ENCODE results near the gene FBXW5. TPM values are rescaled to one million over a fixed set of nuclear protein-coding genes. Genes with fewer than 3 reads are reported as not detected.

Gene FBXW5
- total and polyA plus RNA-seq, 10 of the 15 experiments (the other 5 are each of a cell fraction or from before 2014, with no cell fraction given): 0.21 to 97.3 (median 44.5) TPM

DNA sequence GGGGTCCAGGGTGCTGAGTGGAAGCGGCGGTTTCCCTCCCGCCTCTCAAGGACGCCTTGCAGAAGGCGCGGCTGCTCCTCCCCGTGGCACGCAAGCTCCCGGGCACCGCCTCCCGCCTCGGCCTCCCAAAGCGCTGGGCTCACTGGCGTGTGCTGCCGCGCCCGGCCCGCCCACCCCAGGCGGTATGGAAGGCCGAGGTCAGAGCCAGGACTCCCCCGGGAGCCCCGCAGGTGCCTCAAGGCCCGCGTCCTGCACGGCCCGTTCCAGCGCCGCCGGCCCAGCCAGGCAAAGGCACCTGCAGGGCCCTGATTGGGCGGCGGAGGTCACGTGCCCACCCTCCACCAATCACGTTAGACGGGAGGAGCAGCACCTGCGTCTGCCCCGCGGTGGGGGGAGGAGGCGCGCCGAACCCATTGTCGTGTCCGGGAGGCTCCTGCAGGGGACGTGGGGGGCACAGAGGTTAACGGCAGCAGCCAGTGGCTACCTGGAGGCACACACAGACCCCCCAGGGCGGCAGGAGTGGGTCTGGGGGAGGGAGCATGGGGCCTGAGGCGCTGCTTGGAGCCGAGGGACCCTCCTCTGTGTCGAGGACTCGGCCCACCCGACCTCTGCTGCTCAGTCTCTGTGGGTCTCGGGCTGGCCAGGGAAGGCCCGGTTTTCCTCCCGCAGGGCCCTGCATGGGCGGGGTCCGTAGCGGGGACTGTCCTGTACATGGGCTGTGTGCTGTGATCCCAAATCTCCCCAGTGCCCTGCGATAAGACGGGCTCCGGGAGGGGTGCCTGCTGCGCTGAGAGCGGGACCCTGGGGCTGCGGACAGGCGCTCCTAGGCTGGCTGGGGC, 5.5 kb upstream of the FBXW5 start (continued):
- TF ChIP-seq NRF1 (conservative IDR thresholded peaks at IDR 0.05; ENCODE audit: low read depth, low read length): no peak
- no peak for TF ChIP-seq SPI1 (IDR thresholded peaks at IDR 0.05; ENCODE audit: borderline replicate concordance, insufficient read depth, low read depth, low read length)
- TF ChIP-seq EED (IDR thresholded peaks at IDR 0.05; ENCODE audit: low read depth): no peak
- TF ChIP-seq, protein P1, sequence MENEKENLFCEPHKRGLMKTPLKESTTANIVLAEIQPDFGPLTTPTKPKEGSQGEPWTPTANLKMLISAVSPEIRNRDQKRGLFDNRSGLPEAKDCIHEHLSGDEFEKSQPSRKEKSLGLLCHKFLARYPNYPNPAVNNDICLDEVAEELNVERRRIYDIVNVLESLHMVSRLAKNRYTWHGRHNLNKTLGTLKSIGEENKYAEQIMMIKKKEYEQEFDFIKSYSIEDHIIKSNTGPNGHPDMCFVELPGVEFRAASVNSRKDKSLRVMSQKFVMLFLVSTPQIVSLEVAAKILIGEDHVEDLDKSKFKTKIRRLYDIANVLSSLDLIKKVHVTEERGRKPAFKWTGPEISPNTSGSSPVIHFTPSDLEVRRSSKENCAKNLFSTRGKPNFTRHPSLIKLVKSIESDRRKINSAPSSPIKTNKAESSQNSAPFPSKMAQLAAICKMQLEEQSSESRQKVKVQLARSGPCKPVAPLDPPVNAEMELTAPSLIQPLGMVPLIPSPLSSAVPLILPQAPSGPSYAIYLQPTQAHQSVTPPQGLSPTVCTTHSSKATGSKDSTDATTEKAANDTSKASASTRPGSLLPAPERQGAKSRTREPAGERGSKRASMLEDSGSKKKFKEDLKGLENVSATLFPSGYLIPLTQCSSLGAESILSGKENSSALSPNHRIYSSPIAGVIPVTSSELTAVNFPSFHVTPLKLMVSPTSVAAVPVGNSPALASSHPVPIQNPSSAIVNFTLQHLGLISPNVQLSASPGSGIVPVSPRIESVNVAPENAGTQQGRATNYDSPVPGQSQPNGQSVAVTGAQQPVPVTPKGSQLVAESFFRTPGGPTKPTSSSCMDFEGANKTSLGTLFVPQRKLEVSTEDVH (IDR thresholded peaks at IDR 0.05; ENCODE audit: low read depth, partially characterized antibody): no peak
- TF ChIP-seq RUNX3 (IDR thresholded peaks at IDR 0.05; ENCODE audit: low read length): no peak
- TF ChIP-seq, protein P2, sequence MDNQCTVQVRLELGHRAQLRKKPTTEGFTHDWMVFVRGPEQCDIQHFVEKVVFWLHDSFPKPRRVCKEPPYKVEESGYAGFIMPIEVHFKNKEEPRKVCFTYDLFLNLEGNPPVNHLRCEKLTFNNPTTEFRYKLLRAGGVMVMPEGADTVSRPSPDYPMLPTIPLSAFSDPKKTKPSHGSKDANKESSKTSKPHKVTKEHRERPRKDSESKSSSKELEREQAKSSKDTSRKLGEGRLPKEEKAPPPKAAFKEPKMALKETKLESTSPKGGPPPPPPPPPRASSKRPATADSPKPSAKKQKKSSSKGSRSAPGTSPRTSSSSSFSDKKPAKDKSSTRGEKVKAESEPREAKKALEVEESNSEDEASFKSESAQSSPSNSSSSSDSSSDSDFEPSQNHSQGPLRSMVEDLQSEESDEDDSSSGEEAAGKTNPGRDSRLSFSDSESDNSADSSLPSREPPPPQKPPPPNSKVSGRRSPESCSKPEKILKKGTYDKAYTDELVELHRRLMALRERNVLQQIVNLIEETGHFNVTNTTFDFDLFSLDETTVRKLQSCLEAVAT (IDR thresholded peaks at IDR 0.05): peak; percentile 50
- no peak for TF ChIP-seq PAX8 (IDR thresholded peaks at IDR 0.05)
- TF ChIP-seq JUND (IDR thresholded peaks at IDR 0.05; ENCODE audit: low read depth, low read length): no peak
- TF ChIP-seq, protein P3, sequence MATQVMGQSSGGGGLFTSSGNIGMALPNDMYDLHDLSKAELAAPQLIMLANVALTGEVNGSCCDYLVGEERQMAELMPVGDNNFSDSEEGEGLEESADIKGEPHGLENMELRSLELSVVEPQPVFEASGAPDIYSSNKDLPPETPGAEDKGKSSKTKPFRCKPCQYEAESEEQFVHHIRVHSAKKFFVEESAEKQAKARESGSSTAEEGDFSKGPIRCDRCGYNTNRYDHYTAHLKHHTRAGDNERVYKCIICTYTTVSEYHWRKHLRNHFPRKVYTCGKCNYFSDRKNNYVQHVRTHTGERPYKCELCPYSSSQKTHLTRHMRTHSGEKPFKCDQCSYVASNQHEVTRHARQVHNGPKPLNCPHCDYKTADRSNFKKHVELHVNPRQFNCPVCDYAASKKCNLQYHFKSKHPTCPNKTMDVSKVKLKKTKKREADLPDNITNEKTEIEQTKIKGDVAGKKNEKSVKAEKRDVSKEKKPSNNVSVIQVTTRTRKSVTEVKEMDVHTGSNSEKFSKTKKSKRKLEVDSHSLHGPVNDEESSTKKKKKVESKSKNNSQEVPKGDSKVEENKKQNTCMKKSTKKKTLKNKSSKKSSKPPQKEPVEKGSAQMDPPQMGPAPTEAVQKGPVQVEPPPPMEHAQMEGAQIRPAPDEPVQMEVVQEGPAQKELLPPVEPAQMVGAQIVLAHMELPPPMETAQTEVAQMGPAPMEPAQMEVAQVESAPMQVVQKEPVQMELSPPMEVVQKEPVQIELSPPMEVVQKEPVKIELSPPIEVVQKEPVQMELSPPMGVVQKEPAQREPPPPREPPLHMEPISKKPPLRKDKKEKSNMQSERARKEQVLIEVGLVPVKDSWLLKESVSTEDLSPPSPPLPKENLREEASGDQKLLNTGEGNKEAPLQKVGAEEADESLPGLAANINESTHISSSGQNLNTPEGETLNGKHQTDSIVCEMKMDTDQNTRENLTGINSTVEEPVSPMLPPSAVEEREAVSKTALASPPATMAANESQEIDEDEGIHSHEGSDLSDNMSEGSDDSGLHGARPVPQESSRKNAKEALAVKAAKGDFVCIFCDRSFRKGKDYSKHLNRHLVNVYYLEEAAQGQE (IDR thresholded peaks at IDR 0.05; ENCODE audit: low read depth, low read length): no peak
- TF ChIP-seq TCF12 (IDR thresholded peaks at IDR 0.05; ENCODE audit: low read depth, low read length): peak; percentile 53; the same call in 1 of the 2 replicates
- TF ChIP-seq ZNF24 (IDR thresholded peaks at IDR 0.05): no peak
- no peak for TF ChIP-seq ASH2L (IDR thresholded peaks at IDR 0.05; ENCODE audit: borderline replicate concordance, low read depth)
- TF ChIP-seq SUPT20H (IDR thresholded peaks at IDR 0.05; ENCODE audit: borderline replicate concordance, control insufficient read depth, low read depth, low read length): no peak
- no peak for TF ChIP-seq PAX5 (IDR thresholded peaks at IDR 0.05; ENCODE audit: borderline replicate concordance, low read depth, low read length)
- TF ChIP-seq BMI1 (IDR thresholded peaks at IDR 0.05; ENCODE audit: borderline replicate concordance): no peak
- TF ChIP-seq, protein P4, sequence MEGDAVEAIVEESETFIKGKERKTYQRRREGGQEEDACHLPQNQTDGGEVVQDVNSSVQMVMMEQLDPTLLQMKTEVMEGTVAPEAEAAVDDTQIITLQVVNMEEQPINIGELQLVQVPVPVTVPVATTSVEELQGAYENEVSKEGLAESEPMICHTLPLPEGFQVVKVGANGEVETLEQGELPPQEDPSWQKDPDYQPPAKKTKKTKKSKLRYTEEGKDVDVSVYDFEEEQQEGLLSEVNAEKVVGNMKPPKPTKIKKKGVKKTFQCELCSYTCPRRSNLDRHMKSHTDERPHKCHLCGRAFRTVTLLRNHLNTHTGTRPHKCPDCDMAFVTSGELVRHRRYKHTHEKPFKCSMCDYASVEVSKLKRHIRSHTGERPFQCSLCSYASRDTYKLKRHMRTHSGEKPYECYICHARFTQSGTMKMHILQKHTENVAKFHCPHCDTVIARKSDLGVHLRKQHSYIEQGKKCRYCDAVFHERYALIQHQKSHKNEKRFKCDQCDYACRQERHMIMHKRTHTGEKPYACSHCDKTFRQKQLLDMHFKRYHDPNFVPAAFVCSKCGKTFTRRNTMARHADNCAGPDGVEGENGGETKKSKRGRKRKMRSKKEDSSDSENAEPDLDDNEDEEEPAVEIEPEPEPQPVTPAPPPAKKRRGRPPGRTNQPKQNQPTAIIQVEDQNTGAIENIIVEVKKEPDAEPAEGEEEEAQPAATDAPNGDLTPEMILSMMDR (IDR thresholded peaks at IDR 0.05 in 2 of 3, conservative IDR thresholded peaks at IDR 0.05 in 1 of 3; ENCODE audit: control insufficient read depth in 2 of 3, extremely low read depth in 1 of 3, insufficient read depth in 1 of 3, low read depth in 3 of 3, low read length in 3 of 3): peak in 2 of 3 experiments; percentile 22 to 37; a peak in 2 of 6 replicates
- TF ChIP-seq POLR2AphosphoS5 (IDR thresholded peaks at IDR 0.05; ENCODE audit: low read length): no peak
- TF ChIP-seq, protein P5, sequence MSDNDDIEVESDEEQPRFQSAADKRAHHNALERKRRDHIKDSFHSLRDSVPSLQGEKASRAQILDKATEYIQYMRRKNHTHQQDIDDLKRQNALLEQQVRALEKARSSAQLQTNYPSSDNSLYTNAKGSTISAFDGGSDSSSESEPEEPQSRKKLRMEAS (IDR thresholded peaks at IDR 0.05; ENCODE audit: low read depth, low read length): peak; percentile 99
- no peak for TF ChIP-seq MYB (IDR thresholded peaks at IDR 0.05; ENCODE audit: borderline replicate concordance, low read depth, low read length)
